ENCODE measurements around the gene POLR2E. TPM values are rescaled to one million over a fixed set of nuclear protein-coding genes. Genes with fewer than 3 reads are reported as not detected.
"Not testable (repeated sequence)": the region's sequence is repeated elsewhere in the genome, so short reads cannot be mapped to it uniquely, and the experiment has no call there.

Gene POLR2E
- total RNA-seq, 1 donor from 2014 or later, result 272 TPM

GRCh38 chr19:1122972-1123363 is 27.8 kb upstream of the POLR2E start:
- H3K9me3 Mint-ChIP-seq, result no peaks in the 10 kb centered on the region
- H3K36me3 Mint-ChIP-seq (ENCODE audit: low read depth), result peaks cover 63% of the 10 kb centered on the region
- no peaks in the 10 kb centered on the region for H3K4me1 Mint-ChIP-seq (ENCODE audit: low read depth)
- intact Hi-C loops (cut with micrococcal nuclease), result no loop called here
- peak; percentile 36 for DNase-seq (ENCODE audit: low spot score)
- H3K27me3 Mint-ChIP-seq (ENCODE audit: low read depth), result no peaks in the 10 kb centered on the region
- no peak overlapping the region for H3K4me3 Mint-ChIP-seq (ENCODE audit: low read depth)
- H3K27ac Mint-ChIP-seq, result no peak overlapping the region

- DNase-seq (ENCODE audit: low spot score), result no peak
- Mint-ChIP-seq H3K4me3 (ENCODE audit: low read depth) (no peak overlapping the region), H3K4me1 (ENCODE audit: low read depth) (no peaks in the 10 kb centered on the region), H3K9me3 (no peaks in the 10 kb centered on the region), H3K27ac (no peak overlapping the region), H3K27me3 (ENCODE audit: low read depth) (no peaks in the 10 kb centered on the region), H3K36me3 (ENCODE audit: low read depth) (peaks cover 62% of the 10 kb centered on the region)
- intact Hi-C loops (cut with micrococcal nuclease), result no loop called here
Measured at GRCh38 chr19:1122021-1122971, 27.1 kb upstream of the POLR2E start.

- H3K9me3 Mint-ChIP-seq, result no peaks in the 10 kb centered on the region
- intact Hi-C loops (cut with micrococcal nuclease), result no loop called here
- H3K4me3 Mint-ChIP-seq (ENCODE audit: low read depth), result no peak overlapping the region
- no peaks in the 10 kb centered on the region for H3K4me1 Mint-ChIP-seq (ENCODE audit: low read depth)
- no peak overlapping the region for H3K27ac Mint-ChIP-seq
- H3K27me3 Mint-ChIP-seq (ENCODE audit: low read depth), result no peaks in the 10 kb centered on the region
- H3K36me3 Mint-ChIP-seq (ENCODE audit: low read depth), result peaks cover 56% of the 10 kb centered on the region
- no peak for DNase-seq (ENCODE audit: low spot score)
Measured at GRCh38 chr19:1121395-1121794, 26.2 kb upstream of the POLR2E start.

- Mint-ChIP-seq H3K4me3 (ENCODE audit: low read depth) (no peak overlapping the region), H3K36me3 (ENCODE audit: low read depth) (peaks cover 45% of the 10 kb centered on the region), H3K27ac (no peak overlapping the region), H3K27me3 (ENCODE audit: low read depth) (no peaks in the 10 kb centered on the region), H3K9me3 (no peaks in the 10 kb centered on the region), H3K4me1 (ENCODE audit: low read depth) (no peaks in the 10 kb centered on the region)
- intact Hi-C loops (cut with micrococcal nuclease), result no loop called here
- no peak for DNase-seq (ENCODE audit: low spot score)
Measured at GRCh38 chr19:1119475-1120217, 24.5 kb upstream of the POLR2E start.

- Mint-ChIP-seq H3K4me3 (ENCODE audit: low read depth) (no peak overlapping the region), H3K4me1 (ENCODE audit: low read depth) (no peaks in the 10 kb centered on the region), H3K36me3 (ENCODE audit: low read depth) (peaks cover 41% of the 10 kb centered on the region), H3K9me3 (no peaks in the 10 kb centered on the region), H3K27ac (no peak overlapping the region), H3K27me3 (ENCODE audit: low read depth) (no peaks in the 10 kb centered on the region)
- intact Hi-C loops (cut with micrococcal nuclease), result no loop called here
- DNase-seq (ENCODE audit: low spot score), result no peak
Measured at GRCh38 chr19:1118999-1119398, 23.8 kb upstream of the POLR2E start.

GRCh38 chr19:1117654-1118053 is 22.5 kb upstream of the POLR2E start:
- Mint-ChIP-seq H3K4me3 (ENCODE audit: low read depth) (no peak overlapping the region), H3K27me3 (ENCODE audit: low read depth) (no peaks in the 10 kb centered on the region), H3K9me3 (no peaks in the 10 kb centered on the region), H3K36me3 (ENCODE audit: low read depth) (peaks cover 32% of the 10 kb centered on the region), H3K4me1 (ENCODE audit: low read depth) (no peaks in the 10 kb centered on the region), H3K27ac (no peak overlapping the region)
- DNase-seq (ENCODE audit: low spot score), result no peak
- intact Hi-C loops (cut with micrococcal nuclease), result no loop called here

- Mint-ChIP-seq H3K4me3 (ENCODE audit: low read depth) (no peak overlapping the region), H3K27ac (no peak overlapping the region)
Measured at GRCh38 chr19:1116726-1117581, 21.8 kb upstream of the POLR2E start.

GRCh38 chr19:1115646-1116420 is 20.7 kb upstream of the POLR2E start:
- H3K36me3 Mint-ChIP-seq (ENCODE audit: low read depth), result peaks cover 22% of the 10 kb centered on the region
- intact Hi-C loops (cut with micrococcal nuclease), result no loop called here
- no peaks in the 10 kb centered on the region for H3K4me1 Mint-ChIP-seq (ENCODE audit: low read depth)
- no peaks in the 10 kb centered on the region for H3K27me3 Mint-ChIP-seq (ENCODE audit: low read depth)
- no peaks in the 10 kb centered on the region for H3K9me3 Mint-ChIP-seq
- no peak overlapping the region for H3K27ac Mint-ChIP-seq
- no peak overlapping the region for H3K4me3 Mint-ChIP-seq (ENCODE audit: low read depth)
- DNase-seq (ENCODE audit: low spot score), result no peak

More at GRCh38 chr19:1116726-1117581, 21.8 kb upstream of the POLR2E start:
- intact Hi-C loops (cut with micrococcal nuclease), result no loop called here
- H3K4me1 Mint-ChIP-seq (ENCODE audit: low read depth), result no peaks in the 10 kb centered on the region
- H3K9me3 Mint-ChIP-seq, result no peaks in the 10 kb centered on the region
- no peaks in the 10 kb centered on the region for H3K27me3 Mint-ChIP-seq (ENCODE audit: low read depth)
- DNase-seq (ENCODE audit: low spot score), result no peak
- peaks cover 30% of the 10 kb centered on the region for H3K36me3 Mint-ChIP-seq (ENCODE audit: low read depth)

GRCh38 chr19:1114728-1115127 is 19.6 kb upstream of the POLR2E start:
- DNase-seq (ENCODE audit: low spot score); intact Hi-C loops (cut with micrococcal nuclease); H3K9me3 Mint-ChIP-seq; H3K4me3 Mint-ChIP-seq (ENCODE audit: low read depth); H3K27ac Mint-ChIP-seq; H3K27me3 Mint-ChIP-seq (ENCODE audit: low read depth); H3K4me1 Mint-ChIP-seq (ENCODE audit: low read depth): not testable (repeated sequence)
- peaks cover 21% of the 10 kb centered on the region for H3K36me3 Mint-ChIP-seq (ENCODE audit: low read depth)

- Mint-ChIP-seq H3K4me1 (ENCODE audit: low read depth) (no peaks in the 10 kb centered on the region), H3K27me3 (ENCODE audit: low read depth) (no peaks in the 10 kb centered on the region), H3K36me3 (ENCODE audit: low read depth) (peaks cover 21% of the 10 kb centered on the region), H3K4me3 (ENCODE audit: low read depth) (no peak overlapping the region), H3K27ac (no peak overlapping the region), H3K9me3 (no peaks in the 10 kb centered on the region)
- intact Hi-C loops (cut with micrococcal nuclease), result no loop called here
- no peak for DNase-seq (ENCODE audit: low spot score)
Measured at GRCh38 chr19:1113986-1114483, 18.9 kb upstream of the POLR2E start.

- H3K9me3 Mint-ChIP-seq, result no peaks in the 10 kb centered on the region
- no peak overlapping the region for H3K4me3 Mint-ChIP-seq (ENCODE audit: low read depth)
Measured at GRCh38 chr19:1113030-1113985, 18.1 kb upstream of the POLR2E start.

More at GRCh38 chr19:1113030-1113985, 18.1 kb upstream of the POLR2E start:
- peaks cover 15% of the 10 kb centered on the region for H3K36me3 Mint-ChIP-seq (ENCODE audit: low read depth)
- peak; percentile 75 for DNase-seq (ENCODE audit: low spot score)
- intact Hi-C loops (cut with micrococcal nuclease), result no loop called here
- no peak overlapping the region for H3K27ac Mint-ChIP-seq
- H3K4me1 Mint-ChIP-seq (ENCODE audit: low read depth), result no peaks in the 10 kb centered on the region
- H3K27me3 Mint-ChIP-seq (ENCODE audit: low read depth), result no peaks in the 10 kb centered on the region
